HG02798 (cell line): ENCODE results near the gene LAMTOR5.
"Not testable (repeated sequence)": the region's sequence is repeated elsewhere in the genome, so short reads cannot be mapped to it uniquely, and the experiment has no call there.

Source experiments
- ATAC-seq: cut with Tn5 transposase; IDR thresholded peaks from one replicate; pipeline ENCODE4 v1.9.1; 2021; ENCODE audit warnings: mild to moderate bottlenecking; ENCODE audit not compliant: unreplicated experiment, poor library complexity

The LAMTOR5 gene

GRCh38 chr1:110407260-110408210, at the start of gene LAMTOR5:
Gene LAMTOR5, minus strand, starts transcription at chr1:110407694. Its CDS starts 74 bp downstream, at chr1:110407620.
- peak; percentile 91 for ATAC-seq

GRCh38 chr1:110457206-110457605, 49.7 kb upstream of the LAMTOR5 start:
- ATAC-seq: no peak

- no peak for ATAC-seq
These were observed 47.7 kb upstream of the LAMTOR5 start for GRCh38 chr1:110455151-110455550.

- ATAC-seq: no peak
These were observed 46.8 kb upstream of the LAMTOR5 start for GRCh38 chr1:110454328-110454727.

GRCh38 chr1:110453829-110454228, 46.3 kb upstream of the LAMTOR5 start:
- no peak for ATAC-seq

- no peak for ATAC-seq
These were observed 44.8 kb upstream of the LAMTOR5 start for GRCh38 chr1:110452330-110452729.

- no peak for ATAC-seq
These were observed 43.4 kb upstream of the LAMTOR5 start, which contains the start of gene PROK1 for GRCh38 chr1:110450929-110451328. Gene PROK1, plus strand, starts transcription at chr1:110451149. Its CDS starts 68 bp downstream, at chr1:110451217.

GRCh38 chr1:110449661-110450651, 42.5 kb upstream of the LAMTOR5 start:
- no peak for ATAC-seq

GRCh38 chr1:110444561-110444960, 37.1 kb upstream of the LAMTOR5 start:
- ATAC-seq: no peak

GRCh38 chr1:110443451-110443850, 36.0 kb upstream of the LAMTOR5 start:
- ATAC-seq: no peak

GRCh38 chr1:110441888-110442287, 34.4 kb upstream of the LAMTOR5 start:
- ATAC-seq: no peak

- no peak for ATAC-seq
These were observed 33.4 kb upstream of the LAMTOR5 start for GRCh38 chr1:110440877-110441276.

GRCh38 chr1:110439873-110440272, 32.4 kb upstream of the LAMTOR5 start:
- not testable (repeated sequence) for ATAC-seq

- ATAC-seq: no peak
These were observed 31.4 kb upstream of the LAMTOR5 start for GRCh38 chr1:110438893-110439292.

GRCh38 chr1:110437645-110438299, 30.3 kb upstream of the LAMTOR5 start:
- not testable (repeated sequence) for ATAC-seq

GRCh38 chr1:110436635-110437034, 29.1 kb upstream of the LAMTOR5 start:
- ATAC-seq: no peak

- ATAC-seq: no peak
These were observed 27.5 kb upstream of the LAMTOR5 start for GRCh38 chr1:110434946-110435345.

- no peak for ATAC-seq
These were observed 26.3 kb upstream of the LAMTOR5 start for GRCh38 chr1:110433803-110434202.

GRCh38 chr1:110433213-110433612, 25.7 kb upstream of the LAMTOR5 start:
- ATAC-seq: no peak

GRCh38 chr1:110430901-110431300, 23.4 kb upstream of the LAMTOR5 start:
- ATAC-seq: no peak
